T-helper 1 cell treated with Interleukin-12 subunit alpha and Interleukin-12 subunit beta and Interleukin-4 antibody, amounts not matched to agents 30 ng/mL and 1 ng/mL, for 36 hours (primary cell): ENCODE data around the gene RC3H2. TPM values are rescaled to one million over a fixed set of nuclear protein-coding genes. Genes with fewer than 3 reads are reported as not detected.

ENCODE experiments used
- intact Hi-C: fragments of 100-400 bp; cut with micrococcal nuclease; formaldehyde crosslinking; loops from one replicate; pipeline ENCODE4 v1.15.1; 2024
- total RNA-seq: library from RNA; stranded (reverse); gene quantifications from 2 replicates; pipeline ENCODE4 v1.2.3, GENCODE V29; 2022

Gene RC3H2, protein sequence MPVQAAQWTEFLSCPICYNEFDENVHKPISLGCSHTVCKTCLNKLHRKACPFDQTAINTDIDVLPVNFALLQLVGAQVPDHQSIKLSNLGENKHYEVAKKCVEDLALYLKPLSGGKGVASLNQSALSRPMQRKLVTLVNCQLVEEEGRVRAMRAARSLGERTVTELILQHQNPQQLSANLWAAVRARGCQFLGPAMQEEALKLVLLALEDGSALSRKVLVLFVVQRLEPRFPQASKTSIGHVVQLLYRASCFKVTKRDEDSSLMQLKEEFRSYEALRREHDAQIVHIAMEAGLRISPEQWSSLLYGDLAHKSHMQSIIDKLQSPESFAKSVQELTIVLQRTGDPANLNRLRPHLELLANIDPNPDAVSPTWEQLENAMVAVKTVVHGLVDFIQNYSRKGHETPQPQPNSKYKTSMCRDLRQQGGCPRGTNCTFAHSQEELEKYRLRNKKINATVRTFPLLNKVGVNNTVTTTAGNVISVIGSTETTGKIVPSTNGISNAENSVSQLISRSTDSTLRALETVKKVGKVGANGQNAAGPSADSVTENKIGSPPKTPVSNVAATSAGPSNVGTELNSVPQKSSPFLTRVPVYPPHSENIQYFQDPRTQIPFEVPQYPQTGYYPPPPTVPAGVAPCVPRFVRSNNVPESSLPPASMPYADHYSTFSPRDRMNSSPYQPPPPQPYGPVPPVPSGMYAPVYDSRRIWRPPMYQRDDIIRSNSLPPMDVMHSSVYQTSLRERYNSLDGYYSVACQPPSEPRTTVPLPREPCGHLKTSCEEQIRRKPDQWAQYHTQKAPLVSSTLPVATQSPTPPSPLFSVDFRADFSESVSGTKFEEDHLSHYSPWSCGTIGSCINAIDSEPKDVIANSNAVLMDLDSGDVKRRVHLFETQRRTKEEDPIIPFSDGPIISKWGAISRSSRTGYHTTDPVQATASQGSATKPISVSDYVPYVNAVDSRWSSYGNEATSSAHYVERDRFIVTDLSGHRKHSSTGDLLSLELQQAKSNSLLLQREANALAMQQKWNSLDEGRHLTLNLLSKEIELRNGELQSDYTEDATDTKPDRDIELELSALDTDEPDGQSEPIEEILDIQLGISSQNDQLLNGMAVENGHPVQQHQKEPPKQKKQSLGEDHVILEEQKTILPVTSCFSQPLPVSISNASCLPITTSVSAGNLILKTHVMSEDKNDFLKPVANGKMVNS
- 52.6 and 54.5 TPM in 2 replicates for total RNA-seq

GRCh38 chr9:122904823-122905710, at the start of gene RC3H2:
Gene RC3H2, minus strand, starts transcription at chr9:122905359. Its CDS starts 7,850 bp downstream, at chr9:122897509.
- intact Hi-C loops = loop anchor here (1.0 to 10.0 kb wide), 12 partner anchors 8 to 812 kb away; partner anchors contain the start of genes MORN5, MRRF, NDUFA8 and PDCL

DNA sequence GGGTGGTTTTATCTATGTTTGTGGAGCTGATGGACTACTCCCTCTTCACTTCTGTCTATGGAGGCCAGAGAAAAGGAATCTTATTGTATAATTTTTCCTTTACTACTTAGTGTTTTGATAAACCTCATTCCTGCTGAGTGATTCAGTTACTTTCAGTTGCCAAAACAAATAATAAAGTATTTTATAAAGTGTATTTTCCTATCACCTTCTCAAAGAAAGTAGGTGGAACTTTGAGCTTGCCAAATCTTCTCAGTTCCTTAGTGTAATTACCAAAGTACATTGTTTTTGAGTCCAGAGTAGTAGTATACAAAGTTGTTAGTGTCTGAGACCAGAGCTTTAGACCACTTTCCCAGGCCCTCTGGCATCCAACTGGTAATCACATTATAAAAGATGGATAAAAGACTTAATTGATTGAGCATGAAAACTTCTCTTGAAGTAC, 49.1 kb upstream of the RC3H2 start:
- intact Hi-C loops = no loop called here

DNA sequence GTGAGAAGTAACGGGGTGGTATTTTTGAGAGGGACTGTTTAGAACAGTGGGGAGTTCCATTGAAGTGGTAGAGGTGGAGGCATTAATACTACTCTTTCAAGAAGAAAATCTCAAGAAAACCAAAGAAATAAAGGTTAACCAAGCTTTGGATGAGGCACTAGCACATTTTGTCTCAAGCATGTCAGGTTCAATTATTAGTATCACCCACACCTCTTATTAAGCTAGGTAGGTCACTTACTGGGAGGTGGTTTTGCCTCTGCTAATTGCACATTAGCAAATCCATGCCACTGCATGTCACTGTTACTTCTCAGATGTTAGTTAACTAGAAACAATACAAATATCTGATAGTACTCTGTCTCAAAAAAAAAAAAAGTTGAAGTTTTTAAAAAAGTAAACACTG, 45.9 kb upstream of the RC3H2 start:
- intact Hi-C loops = no loop called here

DNA sequence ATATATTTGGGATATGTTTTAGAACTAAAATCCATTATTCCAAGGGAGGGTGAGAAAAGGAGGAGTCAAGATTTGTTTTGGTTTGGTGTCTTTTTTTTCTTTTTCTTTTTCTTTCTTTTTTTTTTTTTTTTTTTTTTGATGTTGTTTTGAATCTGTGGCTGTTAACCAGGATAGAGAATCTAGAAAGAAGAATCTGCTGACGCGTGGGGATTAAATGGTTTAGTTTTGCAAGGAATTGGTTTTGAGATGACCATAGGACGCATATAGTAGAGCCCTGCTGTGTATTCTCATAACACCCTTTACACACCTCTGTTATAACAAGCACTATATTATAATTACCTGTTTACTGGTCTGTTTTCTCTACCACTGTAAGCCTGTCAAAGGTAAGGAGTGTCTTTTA, 45.1 kb upstream of the RC3H2 start:
- intact Hi-C loops = no loop called here

GRCh38 chr9:122949696-122950095, 44.5 kb upstream of the RC3H2 start:
- intact Hi-C loops = loop anchor here (10.0 kb wide), 2 partner anchors 795 to 985 kb away; partner anchors contain the start of genes DENND1A, MORN5 and NDUFA8

DNA sequence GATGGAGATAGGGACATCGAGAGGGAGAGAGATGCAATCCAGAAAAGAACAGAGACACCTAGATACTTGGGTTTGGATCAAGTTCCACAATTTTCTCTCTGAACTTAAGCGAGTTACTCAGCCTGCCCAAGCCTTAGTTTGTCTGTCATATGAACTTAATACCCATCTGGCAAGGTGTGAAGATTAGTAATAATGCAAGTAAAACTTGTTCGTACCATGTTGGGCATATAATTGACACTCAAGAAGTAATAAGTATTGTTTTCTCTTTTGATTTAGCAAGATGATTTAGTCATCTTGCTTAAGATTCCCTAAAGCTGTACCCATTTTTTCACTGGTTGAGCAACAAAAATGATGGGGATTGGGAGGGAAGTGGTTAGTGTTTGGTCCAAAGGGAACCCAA, 43.2 kb upstream of the RC3H2 start:
- intact Hi-C loops = loop anchor here (10.0 kb wide), 2 partner anchors 794 to 986 kb away; partner anchors contain the start of genes DENND1A, MORN5 and NDUFA8

- intact Hi-C loops = loop anchor here (10.0 kb wide), 2 partner anchors 792 to 988 kb away; partner anchors contain the start of genes DENND1A, MORN5 and NDUFA8
These were observed 41.4 kb upstream of the RC3H2 start for GRCh38 chr9:122946461-122947005.

- intact Hi-C loops = loop anchor here (5.0 to 10.0 kb wide), 3 partner anchors 392 to 990 kb away; partner anchors contain the start of genes DENND1A, MORN5 and NDUFA8
These were observed 40.1 kb upstream of the RC3H2 start for GRCh38 chr9:122944960-122945888.

- intact Hi-C loops = loop anchor here (1.0 to 10.0 kb wide), 5 partner anchors 49 to 993 kb away; partner anchors contain the start of genes DENND1A, MORN5, NDUFA8 and STRBP
These were observed 36.5 kb upstream of the RC3H2 start for GRCh38 chr9:122941582-122942234.

- intact Hi-C loops = loop anchor here (1.0 to 10.0 kb wide), 12 partner anchors 10 to 994 kb away; partner anchors contain the start of genes DENND1A, MORN5, MRRF and NDUFA8
These were observed 35.8 kb upstream of the RC3H2 start, which contains the start of gene RABGAP1 for GRCh38 chr9:122940749-122941581. Gene RABGAP1, plus strand, starts transcription at chr9:122941020. Its CDS starts 16,040 bp downstream, at chr9:122957060.

GRCh38 chr9:122940454-122940748, 35.2 kb upstream of the RC3H2 start:
- intact Hi-C loops = loop anchor here (1.0 to 10.0 kb wide), 11 partner anchors 9 to 994 kb away; partner anchors contain the start of genes DENND1A, MORN5, MRRF and NDUFA8

DNA sequence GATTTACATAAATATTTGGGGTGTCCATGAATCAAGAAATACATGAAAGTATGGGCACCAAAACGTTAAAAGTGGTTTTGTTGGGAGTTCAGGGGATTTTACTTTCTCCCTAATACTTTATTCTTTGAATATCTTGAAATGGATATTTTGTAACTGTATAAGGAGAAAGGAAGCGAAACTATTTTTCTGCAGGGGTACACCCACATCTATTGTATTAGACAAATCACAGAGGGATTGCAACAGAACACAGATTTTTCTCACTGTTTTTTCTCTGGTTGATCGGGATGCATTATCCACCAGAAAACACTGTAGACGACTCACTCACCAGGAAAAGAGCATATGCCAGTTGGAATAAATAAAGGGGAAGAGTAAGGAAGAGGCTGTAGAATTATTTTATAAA, 34.4 kb upstream of the RC3H2 start:
- intact Hi-C loops = loop anchor here (10.0 kb wide), 1 partner anchor 1925 kb away; the partner anchor contains the start of genes ARPC5L and RPL35

DNA sequence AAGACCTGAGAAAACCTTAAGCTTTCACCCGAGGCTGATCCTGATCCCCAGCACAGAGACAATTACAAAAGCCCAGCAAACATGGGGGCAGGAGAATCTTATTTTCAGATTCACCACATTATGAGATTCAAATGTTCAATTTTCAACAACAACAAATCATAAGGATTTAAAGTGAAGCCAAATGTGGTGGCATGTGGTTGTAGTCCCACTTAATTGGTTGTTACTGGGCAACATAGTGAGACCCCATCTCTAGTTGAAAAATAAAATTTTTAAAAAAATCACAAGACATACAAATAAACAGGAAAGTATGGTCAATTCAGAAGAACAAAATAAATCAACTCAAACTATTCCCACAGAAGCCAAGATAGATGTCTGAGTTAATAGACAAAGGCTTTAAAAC, 31.7 kb upstream of the RC3H2 start:
- intact Hi-C loops = loop anchor here (10.0 kb wide), 1 partner anchor 1928 kb away; the partner anchor contains the start of genes ARPC5L and RPL35

DNA sequence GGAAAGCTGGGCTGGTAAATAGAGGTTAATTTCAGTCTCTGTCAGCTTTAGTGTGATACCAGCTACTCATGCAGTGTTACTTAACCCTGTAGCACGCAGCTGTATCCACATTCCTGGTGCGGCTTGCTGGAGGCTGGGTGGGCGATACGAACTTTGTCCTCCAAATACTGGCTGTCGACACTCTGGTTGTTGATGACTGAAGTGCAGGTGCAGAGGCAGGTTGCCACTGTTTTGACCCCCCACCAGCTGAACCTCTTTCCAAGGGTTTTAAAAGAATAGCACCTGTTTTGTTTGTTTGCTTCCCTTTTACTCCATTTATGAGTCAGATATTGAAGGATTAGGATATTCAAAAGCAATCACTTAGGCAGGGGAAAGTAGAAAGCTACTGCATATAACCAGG, 31.3 kb upstream of the RC3H2 start:
- intact Hi-C loops = loop anchor here (10.0 kb wide), 1 partner anchor 1928 kb away; the partner anchor contains the start of genes ARPC5L and RPL35

- intact Hi-C loops = loop anchor here (1.0 to 10.0 kb wide), 6 partner anchors 9 to 1933 kb away; partner anchors contain the start of genes ARPC5L, PDCL, PSMB7 and RC3H2
These were observed 26.3 kb upstream of the RC3H2 start, which contains the start of gene ZBTB26 for GRCh38 chr9:122931226-122932121. Gene ZBTB26, minus strand, starts transcription at chr9:122931512. Its CDS starts 11,578 bp downstream, at chr9:122919934.
